Thyroid gland (tissue), 4 donors: Measurements from ENCODE around the gene KIAA1614. TPM values are rescaled to one million over a fixed set of nuclear protein-coding genes. Genes with fewer than 3 reads are reported as not detected.

Source experiments
- DNase-seq, 2 donors: peaks; one replicate each; pipeline ENCODE4 v3.0.0-alpha.2; 2019
- H3K27ac ChIP-seq, 3 donors: fragments of 200-600 bp; sonication (generic); 1 replicate in 2 of 3; 2 replicates in 1 of 3; pipeline ENCODE4 v1.5.1; 2016 to 2019; ENCODE audit warnings: mild to moderate bottlenecking in 1 of 3, moderate library complexity in 1 of 3
- H3K27me3 ChIP-seq: fragments of 200-600 bp; sonication (generic); one replicate; pipeline ENCODE4 v1.5.1; 2019
- H3K36me3 ChIP-seq, 2 donors: fragments of 200-600 bp; sonication (generic); one replicate each; pipeline ENCODE4 v1.5.1; 2016 to 2019
- H3K4me1 ChIP-seq, 2 donors: fragments of 200-600 bp; sonication (generic); one replicate each; pipeline ENCODE4 v1.5.1; 2017 to 2019
- H3K4me3 ChIP-seq, 3 donors: fragments of 200-600 bp; sonication (generic); replicated peaks in 1 of 3; 1 replicate in 2 of 3; 2 replicates in 1 of 3; pipeline ENCODE4 v1.5.1; 2016; ENCODE audit warnings: mild to moderate bottlenecking in 1 of 3
- H3K9me3 ChIP-seq: fragments of 200-600 bp; sonication (generic); one replicate; pipeline ENCODE4 v1.5.1; 2017
- CTCF ChIP-seq, 6 experiments: fragments of 200-600 bp in 3 of 6; fragments of 450-650 bp in 3 of 6; sonication (generic) in 3 of 6; IDR thresholded peaks; one replicate each; pipeline ENCODE4 v1.5.1; 2016 to 2019; ENCODE audit warnings: antibody characterized with exemption in 6 of 6, mild to moderate bottlenecking in 2 of 6, inconsistent platforms in 1 of 6, moderate library complexity in 1 of 6
- POLR2A ChIP-seq, 2 donors: fragments of 450-650 bp; IDR thresholded peaks; one replicate each; pipeline ENCODE4 v1.6.1; 2017; ENCODE audit warnings: antibody characterized with exemption in 2 of 2, mild to moderate bottlenecking in 2 of 2, moderate library complexity in 1 of 2
- WGBS, 2 donors: methylation state at CpG; one replicate each; pipeline ENCODE4 v1.1.5; 2017; 5-methylcytosine and 5-hydroxymethylcytosine counted together
- intact Hi-C: fragments of 100-400 bp; cut with DNase I; formaldehyde crosslinking; loops from one replicate; pipeline ENCODE4 v1.15.1; 2023
- total RNA-seq, 4 donors: library from RNA; depleted of rRNA; stranded (reverse); fragments of >200 nt; gene quantifications; one replicate each; pipeline ENCODE4 v1.2.3, GENCODE V29; 2016

The KIAA1614 gene
- total RNA-seq, 4 donors from 2014 or later, result 8.7 to 16.7 (median 12.5) TPM

- intact Hi-C loops, result no loop called here
- DNase-seq, result no peak
- peak overlapping the region; percentile 89 to 99 (median 94) for H3K27ac ChIP-seq
These were observed 16.7 kb downstream of the KIAA1614 start for GRCh38 chr1:180929389-180929788.

GRCh38 chr1:180930687-180931086 is 18.0 kb downstream of the KIAA1614 start:
- intact Hi-C loops, result no loop called here
- peaks cover 3 to 5% of the 10 kb centered on the region in 2 donors for H3K36me3 ChIP-seq
- WGBS, 2 donors, result 99% methylated on average over 5 of the region's 5 CpGs

More at GRCh38 chr1:180929389-180929788, 16.7 kb downstream of the KIAA1614 start:
- TF ChIP-seq POLR2A (IDR thresholded peaks at IDR 0.05), result no peak
- no peak for TF ChIP-seq CTCF (IDR thresholded peaks at IDR 0.05)
- Histone ChIP-seq H3K9me3 (no peaks in the 10 kb centered on the region), H3K36me3 (no peaks in the 10 kb centered on the region), H3K27me3 (no peaks in the 10 kb centered on the region), H3K4me3 (no peak overlapping the region), H3K4me1 (peaks cover 46 to 52% of the 10 kb centered on the region in 2 donors)
- WGBS, 2 donors, result 33 to 58% methylated on average over 1 to 3 of the region's 3 CpGs

GRCh38 chr1:180931529-180931928 is 18.8 kb downstream of the KIAA1614 start:
- WGBS, 2 donors, result 94 to 96% methylated on average over 4 of the region's 4 CpGs
- TF ChIP-seq CTCF (IDR thresholded peaks at IDR 0.05) (no peak), POLR2A (IDR thresholded peaks at IDR 0.05) (no peak)
- Histone ChIP-seq H3K4me1 (peaks cover 31 to 33% of the 10 kb centered on the region in 2 donors), H3K9me3 (no peaks in the 10 kb centered on the region), H3K27ac (no peak overlapping the region), H3K4me3 (no peak overlapping the region), H3K36me3 (peaks cover 10 to 11% of the 10 kb centered on the region in 2 donors), H3K27me3 (no peaks in the 10 kb centered on the region)
- no peak for DNase-seq
- intact Hi-C loops, result no loop called here

More at GRCh38 chr1:180930687-180931086, 18.0 kb downstream of the KIAA1614 start:
- no peak overlapping the region for H3K4me3 ChIP-seq
- no peaks in the 10 kb centered on the region for H3K27me3 ChIP-seq
- DNase-seq, result no peak
- no peak overlapping the region for H3K27ac ChIP-seq
- peaks cover 38 to 41% of the 10 kb centered on the region in 2 donors for H3K4me1 ChIP-seq
- TF ChIP-seq POLR2A (IDR thresholded peaks at IDR 0.05) (no peak), CTCF (IDR thresholded peaks at IDR 0.05) (no peak)
- no peaks in the 10 kb centered on the region for H3K9me3 ChIP-seq

- no peaks in the 10 kb centered on the region for H3K9me3 ChIP-seq
- intact Hi-C loops, result no loop called here
These were observed 19.7 kb downstream of the KIAA1614 start for GRCh38 chr1:180932378-180932777.

More at GRCh38 chr1:180932378-180932777, 19.7 kb downstream of the KIAA1614 start:
- H3K4me1 ChIP-seq, result peaks cover 23 to 25% of the 10 kb centered on the region in 2 donors
- H3K4me3 ChIP-seq, result no peak overlapping the region
- H3K36me3 ChIP-seq, result peaks cover 10 to 11% of the 10 kb centered on the region in 2 donors
- DNase-seq, result no peak
- no peaks in the 10 kb centered on the region for H3K27me3 ChIP-seq
- no peak for TF ChIP-seq CTCF (IDR thresholded peaks at IDR 0.05)
- TF ChIP-seq POLR2A (IDR thresholded peaks at IDR 0.05), result no peak
- no peak overlapping the region for H3K27ac ChIP-seq
- WGBS, 2 donors, result 91 to 96% methylated on average over 4 of the region's 4 CpGs
